HEK293T (cell line): Measurements from ENCODE around the gene C17orf113.

ENCODE experiments used
- ARNT ChIP-seq: fragments of 450-650 bp; IDR thresholded peaks from 2 replicates; pipeline ENCODE4 v1.6.1; 2017; ENCODE audit warnings: mild to moderate bottlenecking
- BHLHE40 ChIP-seq: fragments of 450-650 bp; IDR thresholded peaks from 2 replicates; pipeline ENCODE4 v1.6.1; 2016; ENCODE audit warnings: mild to moderate bottlenecking, moderate library complexity, borderline replicate concordance
- CTBP1 ChIP-seq: fragments of 450-650 bp; IDR thresholded peaks from 2 replicates; pipeline ENCODE4 v1.6.1; 2016; ENCODE audit warnings: borderline replicate concordance
- ELF4 ChIP-seq: fragments of 450-650 bp; IDR thresholded peaks from 2 replicates; pipeline ENCODE4 v1.6.1; 2017; ENCODE audit warnings: antibody characterized with exemption
- FOXA1 ChIP-seq: fragments of 450-650 bp; IDR thresholded peaks from 2 replicates; pipeline ENCODE4 v1.6.1; 2016; ENCODE audit warnings: mild to moderate bottlenecking
- FOXK2 ChIP-seq: fragments of 450-650 bp; IDR thresholded peaks from 2 replicates; pipeline ENCODE4 v1.6.1; 2016; ENCODE audit warnings: mild to moderate bottlenecking
- FOXM1 ChIP-seq: fragments of 450-650 bp; IDR thresholded peaks from 2 replicates; pipeline ENCODE4 v1.6.1; 2017; ENCODE audit warnings: mild to moderate bottlenecking, borderline replicate concordance
- L3MBTL2 ChIP-seq: fragments of 450-650 bp; conservative IDR thresholded peaks from 2 replicates; pipeline ENCODE4 v1.6.1; 2016; ENCODE audit warnings: mild to moderate bottlenecking
- NFRKB ChIP-seq: fragments of 450-650 bp; IDR thresholded peaks from 2 replicates; pipeline ENCODE4 v1.6.1; 2016; ENCODE audit warnings: mild to moderate bottlenecking, moderate library complexity
- PKNOX1 ChIP-seq: fragments of 450-650 bp; IDR thresholded peaks from 2 replicates; pipeline ENCODE4 v1.6.1; 2016
- SP1 ChIP-seq: fragments of 450-650 bp; IDR thresholded peaks from 2 replicates; pipeline ENCODE4 v1.6.1; 2017
- SUZ12 ChIP-seq: fragments of 450-650 bp; IDR thresholded peaks from 2 replicates; pipeline ENCODE4 v1.6.1; 2016; ENCODE audit warnings: mild to moderate bottlenecking
- TARDBP ChIP-seq: fragments of 450-650 bp; IDR thresholded peaks from 2 replicates; pipeline ENCODE4 v1.6.1; 2016
- ZNF384 ChIP-seq: fragments of 450-650 bp; IDR thresholded peaks from 2 replicates; pipeline ENCODE4 v1.6.1; 2016

- no peak for TF ChIP-seq SUZ12
- no peak for TF ChIP-seq SP1
- TF ChIP-seq ELF4: no peak
- TF ChIP-seq PKNOX1: no peak
- no peak for TF ChIP-seq TARDBP
- no peak for TF ChIP-seq NFRKB
- TF ChIP-seq FOXM1: no peak
- TF ChIP-seq CTBP1: no peak
- TF ChIP-seq L3MBTL2: no peak
- TF ChIP-seq ARNT: no peak
- TF ChIP-seq BHLHE40: no peak
- no peak for TF ChIP-seq FOXA1
- TF ChIP-seq ZNF384: no peak
- no peak for TF ChIP-seq FOXK2
Measured at GRCh38 chr17:42001729-42002128, 48.7 kb downstream of the C17orf113 start.
